Karpas-422 (cell line): ENCODE measurements around the gene CCDC57. TPM values are rescaled to one million over a fixed set of nuclear protein-coding genes. Genes with fewer than 3 reads are reported as not detected.

ENCODE experiments used
- DNase-seq: peaks from one replicate; pipeline ENCODE4 v3.0.0-alpha.2; 2015
- H2AFZ ChIP-seq: fragments of 200-600 bp; sonication (generic); 2 replicates; pipeline ENCODE4 v1.6.1; 2014; ENCODE audit warnings: antibody characterized with exemption, low read length, mixed read lengths
- H3K27ac ChIP-seq: fragments of 200-600 bp; sonication (generic); 2 replicates; pipeline ENCODE4 v1.5.1; 2014; ENCODE audit warnings: mild to moderate bottlenecking, low read length, moderate library complexity
- H3K27me3 ChIP-seq: fragments of 200-600 bp; sonication (generic); 2 replicates; pipeline ENCODE4 v1.6.1; 2014; ENCODE audit warnings: low read length, mixed read lengths
- H3K36me3 ChIP-seq: fragments of 200-600 bp; sonication (generic); 2 replicates; pipeline ENCODE4 v1.6.1; 2014; ENCODE audit warnings: low read length, mixed read lengths; ENCODE audit not compliant: insufficient read depth
- H3K4me1 ChIP-seq: fragments of 200-600 bp; sonication (generic); 2 replicates; pipeline ENCODE4 v1.6.1; 2014; ENCODE audit warnings: mild to moderate bottlenecking, low read length, mixed read lengths
- H3K4me2 ChIP-seq: fragments of 200-600 bp; sonication (generic); 2 replicates; pipeline ENCODE4 v1.6.1; 2014; ENCODE audit warnings: low read length, low read depth, mild to moderate bottlenecking; ENCODE audit not compliant: poor library complexity, severe bottlenecking
- H3K4me3 ChIP-seq: fragments of 200-600 bp; sonication (generic); 2 replicates; pipeline ENCODE4 v1.5.1; 2014; ENCODE audit warnings: mild to moderate bottlenecking, antibody characterized with exemption, low read length, mixed read lengths
- H3K79me2 ChIP-seq: fragments of 200-600 bp; sonication (generic); 2 replicates; pipeline ENCODE4 v1.6.1; 2014; ENCODE audit warnings: mild to moderate bottlenecking, low read length, mixed read lengths
- H3K9ac ChIP-seq: fragments of 200-600 bp; sonication (generic); 2 replicates; pipeline ENCODE4 v1.6.0; 2014; ENCODE audit warnings: low read length
- H3K9me2 ChIP-seq: fragments of 200-600 bp; sonication (generic), shearing (Covaris generic); replicated peaks from 2 replicates; pipeline ENCODE4 v1.6.0; 2014; ENCODE audit warnings: mild to moderate bottlenecking, low read length, moderate library complexity; ENCODE audit not compliant: insufficient read depth
- H3K9me3 ChIP-seq: fragments of 300-700, 200-600 bp; sonication (generic); 2 replicates; pipeline ENCODE4 v1.6.1; 2014; ENCODE audit warnings: low read length, mixed read lengths
- H4K20me1 ChIP-seq: fragments of 200-600 bp; sonication (generic); 2 replicates; pipeline ENCODE4 v1.6.1; 2014; ENCODE audit warnings: mild to moderate bottlenecking, antibody characterized with exemption, low read length, low read depth; ENCODE audit not compliant: insufficient read depth
- total RNA-seq: library from RNA; depleted of rRNA; stranded (reverse); fragments of >200 nt; shearing (Covaris generic); gene quantifications from 2 replicates; pipeline ENCODE4 v1.2.3, GENCODE V29; 2014; ENCODE audit warnings: low replicate concordance

CCDC57 gene
- total RNA-seq, 1 experiment from 2014 or later: 31.3 TPM

DNA sequence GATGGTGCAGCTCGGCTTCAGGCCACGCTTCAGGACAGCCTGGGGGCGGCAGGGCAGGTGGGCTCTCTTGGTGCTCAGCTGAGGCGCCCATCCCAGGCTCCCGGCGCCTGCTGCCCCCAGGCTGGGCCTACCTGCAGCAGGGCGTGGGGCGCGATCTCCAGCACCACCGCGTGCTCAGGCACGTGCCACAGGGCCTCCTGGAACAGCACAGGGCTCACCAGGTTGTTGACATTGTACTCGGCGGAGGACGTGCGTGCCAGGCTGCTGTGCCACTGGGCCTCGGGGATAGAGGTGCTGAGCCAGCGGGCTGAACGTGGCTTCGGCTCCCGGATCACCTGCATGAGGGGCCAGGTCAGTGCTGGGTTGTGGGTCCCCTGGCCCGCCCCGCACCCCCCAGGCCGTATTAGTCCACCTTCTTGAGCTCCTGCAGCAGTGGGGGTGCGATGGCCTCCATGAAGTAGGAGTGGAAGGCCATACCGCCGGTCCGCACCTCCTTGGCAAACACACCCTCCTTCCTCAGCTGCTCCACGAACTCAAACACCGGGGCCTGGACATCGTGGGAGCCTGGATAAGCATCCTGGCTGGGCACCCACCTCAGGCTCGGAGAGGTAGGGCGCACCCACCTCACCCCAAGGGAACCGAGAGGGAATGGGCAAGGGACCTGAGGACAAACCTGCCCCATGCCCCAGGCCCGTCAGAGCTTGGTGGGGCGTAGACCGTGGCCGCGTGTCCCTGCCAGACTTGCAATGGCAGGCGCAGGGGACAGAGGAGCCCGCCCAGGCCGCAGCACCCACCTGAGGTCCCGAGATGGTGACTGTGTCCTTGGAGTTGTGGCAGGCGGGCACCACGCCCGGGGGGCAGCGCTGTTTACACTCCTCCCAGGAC lies 123.6 kb downstream of the CCDC57 start:
- Histone ChIP-seq H3K27ac (no peak overlapping the region), H3K4me3 (no peak overlapping the region), H3K36me3 (peaks cover 10% of the 10 kb centered on the region), H2AFZ (no peak overlapping the region), H3K4me1 (no peaks in the 10 kb centered on the region), H3K27me3 (no peaks in the 10 kb centered on the region), H3K4me2 (no peak overlapping the region), H3K9me3 (no peaks in the 10 kb centered on the region), H3K9ac (no peak overlapping the region), H3K9me2 (no peaks in the 10 kb centered on the region), H4K20me1 (peaks cover 36% of the 10 kb centered on the region; the same call in 1 of the 2 replicates), H3K79me2 (peaks cover 2% of the 10 kb centered on the region; the same call in 1 of the 2 replicates)
- DNase-seq: no peak

DNA sequence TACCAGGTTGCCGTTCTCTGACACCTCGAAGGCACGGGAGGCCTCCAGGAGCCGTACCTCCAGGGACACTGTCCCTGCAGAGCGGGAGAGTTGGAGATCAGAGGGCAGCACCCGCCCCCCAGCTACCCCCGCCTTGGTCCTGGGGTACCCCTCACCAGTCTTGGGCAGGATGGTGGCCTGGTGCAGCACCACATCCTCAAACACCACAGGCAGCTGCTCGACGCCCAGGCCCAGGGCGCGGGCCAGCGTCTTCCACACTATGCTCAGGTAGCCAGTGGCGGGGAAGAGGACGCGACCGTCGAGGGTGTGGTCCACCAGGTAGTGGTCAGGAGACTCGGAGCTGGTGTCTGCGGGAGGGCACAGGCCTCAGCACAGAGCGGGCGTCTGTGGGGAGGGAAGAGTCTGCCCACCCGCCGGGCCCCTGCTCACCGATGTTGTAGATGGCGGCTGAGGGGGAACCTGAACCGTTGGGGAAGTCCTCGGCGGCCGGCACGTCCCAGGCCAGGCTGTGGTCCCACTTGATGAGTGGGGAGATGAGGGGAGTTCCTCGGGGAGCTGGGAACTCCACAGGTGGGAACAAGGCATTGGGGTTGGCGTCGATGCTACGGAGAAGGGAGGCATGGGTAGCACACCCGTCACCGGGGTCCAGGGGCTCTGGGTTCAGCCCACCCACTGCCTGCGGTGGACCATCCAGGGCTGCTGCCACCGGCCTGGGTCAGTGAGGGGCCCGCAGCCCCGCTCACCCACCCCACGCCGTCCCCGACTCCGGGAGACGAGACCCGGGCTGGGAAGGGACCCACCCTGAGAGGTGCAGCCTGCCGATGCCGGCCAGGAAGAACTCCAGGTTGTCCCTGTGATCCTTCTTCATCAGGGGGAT lies 124.4 kb downstream of the CCDC57 start:
- Histone ChIP-seq H4K20me1 (peaks cover 37% of the 10 kb centered on the region; the same call in 1 of the 2 replicates), H3K79me2 (no peaks in the 10 kb centered on the region), H3K36me3 (peaks cover 12% of the 10 kb centered on the region), H3K4me3 (no peak overlapping the region), H3K9ac (no peak overlapping the region), H2AFZ (no peak overlapping the region), H3K27ac (no peak overlapping the region), H3K9me3 (no peaks in the 10 kb centered on the region), H3K9me2 (no peaks in the 10 kb centered on the region), H3K27me3 (no peaks in the 10 kb centered on the region), H3K4me1 (no peaks in the 10 kb centered on the region), H3K4me2 (no peak overlapping the region)
- DNase-seq: no peak

DNA sequence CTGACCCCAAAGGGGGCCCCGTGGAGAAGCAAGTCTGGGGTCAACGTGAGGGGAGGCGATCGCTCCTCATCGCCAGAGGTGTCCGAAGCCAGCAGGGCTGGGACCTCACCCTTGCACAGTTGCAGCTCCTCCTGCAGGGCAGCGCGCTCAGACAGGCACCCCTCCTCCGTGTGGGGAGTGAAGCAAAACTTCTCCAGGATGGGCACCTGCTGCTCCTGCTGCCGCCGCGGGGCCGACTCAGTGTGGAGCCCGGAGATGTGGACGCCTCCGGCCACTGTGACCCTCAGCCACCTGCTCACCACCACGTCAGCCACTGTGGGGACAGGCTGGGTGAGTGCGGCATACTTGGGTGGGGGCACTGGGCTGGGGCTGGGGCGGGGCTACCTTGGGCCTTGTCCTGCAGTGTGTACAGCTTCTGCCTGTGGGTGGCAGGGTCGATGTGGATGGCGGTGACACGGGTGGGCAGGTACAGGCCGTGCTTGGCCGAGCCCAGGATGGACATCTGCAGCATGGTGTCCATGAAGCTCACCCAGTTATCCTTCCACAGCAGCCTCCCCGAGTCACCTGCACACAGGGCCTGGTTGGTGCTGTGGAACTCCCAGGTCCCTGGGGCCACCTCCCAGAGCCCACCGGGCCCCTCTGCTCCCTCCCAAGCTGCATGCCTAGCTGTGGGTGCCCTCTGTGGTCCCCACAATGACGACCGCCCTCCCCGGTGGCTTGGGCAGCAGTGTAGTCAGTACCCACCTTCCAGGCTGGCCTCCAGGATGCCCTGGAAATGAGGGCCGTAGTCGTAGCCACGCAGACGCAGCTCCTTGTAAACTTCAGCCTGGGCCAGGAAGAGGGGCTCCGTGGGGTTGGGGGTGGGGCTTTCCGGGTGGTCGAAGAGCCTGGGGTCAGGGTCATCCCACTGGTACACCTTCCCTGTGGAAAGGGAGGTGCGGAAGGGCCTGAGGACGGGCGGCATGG lies 125.4 kb downstream of the CCDC57 start:
- Histone ChIP-seq H3K4me3 (no peak overlapping the region), H3K27ac (no peak overlapping the region), H3K79me2 (no peaks in the 10 kb centered on the region), H3K4me1 (no peaks in the 10 kb centered on the region), H3K9me2 (no peaks in the 10 kb centered on the region), H3K9ac (no peak overlapping the region), H3K9me3 (no peaks in the 10 kb centered on the region), H4K20me1 (peaks cover 33% of the 10 kb centered on the region; the same call in 1 of the 2 replicates), H2AFZ (no peak overlapping the region), H3K27me3 (no peaks in the 10 kb centered on the region), H3K4me2 (no peak overlapping the region), H3K36me3 (peaks cover 14% of the 10 kb centered on the region)
- no peak for DNase-seq

DNA sequence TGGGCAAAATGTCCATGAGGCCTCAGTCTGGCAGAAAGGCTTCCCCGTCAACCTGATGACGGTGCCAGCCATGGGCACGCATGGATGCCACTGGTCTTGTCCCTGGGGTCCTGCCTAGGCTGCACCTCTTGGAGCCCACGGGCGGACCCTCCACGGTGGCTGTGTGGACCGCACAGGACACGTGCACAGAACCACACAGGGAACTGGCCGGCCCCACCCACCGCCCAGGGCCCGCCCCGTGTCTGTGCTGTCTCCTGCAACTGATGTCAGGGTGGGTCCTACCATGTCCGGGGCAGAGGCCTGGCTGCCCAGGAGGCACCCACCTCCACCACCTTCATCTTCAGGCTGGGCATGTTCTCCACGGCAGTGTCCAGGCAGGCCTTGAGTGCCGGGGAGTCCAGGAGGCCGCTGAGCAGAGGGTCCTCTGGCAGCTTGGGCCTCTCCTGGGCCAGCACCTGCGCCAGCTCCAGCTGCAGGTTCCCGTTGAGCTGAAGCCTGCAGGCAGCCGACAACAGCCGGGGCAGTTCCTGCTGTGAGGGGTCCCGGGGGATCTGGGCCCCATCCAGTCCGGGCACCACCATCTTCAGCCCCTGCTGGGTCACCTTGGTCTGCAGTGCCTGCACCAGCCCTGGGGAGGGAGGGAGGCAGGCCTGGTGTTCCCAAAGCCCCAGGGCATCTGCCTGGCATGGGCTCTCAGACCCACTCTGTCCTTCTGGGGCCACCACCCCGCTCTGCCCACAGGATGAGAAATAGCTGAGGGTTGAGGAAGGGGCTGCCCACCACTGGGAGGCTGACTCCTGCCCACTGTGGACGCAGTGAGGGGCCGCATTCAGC lies 126.5 kb downstream of the CCDC57 start:
- H3K36me3 ChIP-seq: peaks cover 14% of the 10 kb centered on the region
- H3K27ac ChIP-seq: no peak overlapping the region
- no peak overlapping the region for H2AFZ ChIP-seq
- H3K27me3 ChIP-seq: no peaks in the 10 kb centered on the region
- H3K4me3 ChIP-seq: no peak overlapping the region
- no peaks in the 10 kb centered on the region for H3K9me2 ChIP-seq
- no peak overlapping the region for H3K9ac ChIP-seq
- no peaks in the 10 kb centered on the region for H3K9me3 ChIP-seq
- H4K20me1 ChIP-seq: peaks cover 27% of the 10 kb centered on the region; the same call in 1 of the 2 replicates
- no peak for DNase-seq
- no peak overlapping the region for H3K4me2 ChIP-seq
- no peaks in the 10 kb centered on the region for H3K79me2 ChIP-seq
- H3K4me1 ChIP-seq: no peaks in the 10 kb centered on the region

DNA sequence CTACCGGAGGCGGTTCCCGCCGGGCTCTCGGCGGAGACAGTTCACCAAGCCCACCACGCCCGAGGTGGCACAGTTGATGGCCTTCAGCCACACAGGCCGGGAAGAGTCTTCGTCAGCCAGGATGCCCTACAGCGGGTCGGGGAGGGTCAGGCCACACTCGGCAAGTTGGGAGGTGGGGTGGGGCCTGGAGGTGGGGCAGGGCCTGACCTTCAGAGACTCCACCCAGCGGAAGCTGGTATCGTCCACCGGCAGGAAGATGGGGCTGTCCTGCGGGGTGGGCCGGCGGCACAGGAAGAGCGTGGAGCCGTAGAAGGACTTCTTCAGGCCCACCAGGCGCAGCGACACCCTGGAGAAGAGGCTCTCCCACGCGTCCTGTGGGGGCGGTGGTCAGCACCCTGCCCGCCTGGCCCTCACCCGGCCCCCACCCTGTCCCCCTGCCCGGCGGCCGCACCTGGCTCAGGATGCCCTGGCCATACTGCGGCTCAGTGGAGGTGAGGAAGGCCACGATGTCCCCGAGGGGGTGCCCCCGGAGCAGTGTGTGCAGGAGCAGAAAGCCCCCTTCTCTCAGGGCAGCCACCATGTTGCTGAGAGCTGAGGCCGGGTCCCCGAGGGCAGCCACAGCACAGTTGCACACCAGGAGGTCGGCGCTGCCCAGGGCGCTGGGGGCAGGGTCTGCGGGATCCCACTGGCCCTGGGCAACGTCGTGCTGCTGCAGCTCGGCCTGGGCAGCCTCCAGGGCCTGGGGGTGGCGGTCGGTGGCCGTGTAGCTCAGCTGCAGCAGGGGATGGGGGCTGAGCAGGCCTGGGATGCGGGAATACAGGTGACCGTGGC lies 127.4 kb downstream of the CCDC57 start:
- no peaks in the 10 kb centered on the region for H3K9me3 ChIP-seq
- DNase-seq: no peak
- H2AFZ ChIP-seq: no peak overlapping the region
- H3K4me1 ChIP-seq: no peaks in the 10 kb centered on the region
- H3K27ac ChIP-seq: no peak overlapping the region
- H3K4me2 ChIP-seq: no peak overlapping the region
- H3K36me3 ChIP-seq: peaks cover 14% of the 10 kb centered on the region
- H3K9ac ChIP-seq: no peak overlapping the region
- H4K20me1 ChIP-seq: peaks cover 31% of the 10 kb centered on the region; the same call in 1 of the 2 replicates
- no peaks in the 10 kb centered on the region for H3K79me2 ChIP-seq
- H3K27me3 ChIP-seq: no peaks in the 10 kb centered on the region
- no peaks in the 10 kb centered on the region for H3K9me2 ChIP-seq
- H3K4me3 ChIP-seq: no peak overlapping the region

DNA sequence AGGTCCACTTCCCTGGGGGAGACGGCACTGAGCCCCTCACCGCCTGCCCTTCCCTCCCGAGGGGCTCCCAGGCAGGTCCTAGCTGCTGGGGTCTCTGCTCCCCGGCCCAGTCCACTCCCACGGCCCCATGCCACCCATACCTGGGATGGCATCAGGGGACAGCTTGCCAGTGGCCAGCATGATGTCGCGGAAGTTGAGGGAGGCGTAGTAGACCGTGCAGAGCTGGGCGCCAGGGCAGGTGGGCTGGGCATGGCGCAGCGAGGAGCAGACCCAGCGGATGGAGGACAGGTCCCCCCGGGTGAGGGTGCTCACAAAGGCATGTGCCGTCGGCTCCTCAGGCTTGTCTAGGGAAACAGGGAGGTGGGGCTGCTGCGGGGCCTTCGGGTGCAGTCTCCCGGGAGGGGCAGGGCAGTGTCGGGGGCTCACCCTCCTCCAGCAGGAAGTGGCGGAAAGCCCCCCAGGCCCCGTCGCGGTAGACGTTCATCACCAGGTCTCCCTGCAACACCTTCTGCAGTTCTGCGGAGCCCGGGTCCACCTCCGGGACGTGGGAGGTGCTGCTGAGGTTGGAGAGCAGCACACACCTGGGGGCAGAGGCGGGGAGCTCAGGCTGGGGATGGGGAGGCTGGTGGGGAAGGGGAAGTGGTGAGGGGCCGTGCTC lies 128.1 kb downstream of the CCDC57 start:
- Histone ChIP-seq H2AFZ (no peak overlapping the region), H3K27me3 (no peaks in the 10 kb centered on the region), H3K36me3 (peaks cover 11% of the 10 kb centered on the region; the same call in 1 of the 2 replicates), H3K79me2 (no peaks in the 10 kb centered on the region), H3K9me2 (no peaks in the 10 kb centered on the region), H3K4me1 (no peaks in the 10 kb centered on the region), H3K27ac (no peak overlapping the region), H3K9me3 (no peaks in the 10 kb centered on the region), H4K20me1 (peaks cover 32% of the 10 kb centered on the region; the same call in 1 of the 2 replicates), H3K4me2 (no peak overlapping the region), H3K9ac (no peak overlapping the region), H3K4me3 (no peak overlapping the region)
- DNase-seq: no peak
